HL-60 (cell line): Measurements from ENCODE around the gene ISG20L2.

Source experiments
- DNase-seq, 2 experiments: peaks; one replicate each; pipeline ENCODE4 v3.0.0-alpha.2; 2010 to 2020; ENCODE audit warnings: low read depth in 1 of 2, low spot score in 1 of 2
- H3K27ac ChIP-seq: fragments of 250-450 bp; sonication (Bioruptor Pico); replicated peaks from 2 replicates; pipeline ENCODE4 v1.5.1; 2020; ENCODE audit warnings: mild to moderate bottlenecking, moderate library complexity
- H3K27me3 ChIP-seq: fragments of 250-450 bp; sonication (Bioruptor Pico); 2 replicates; pipeline ENCODE4 v1.5.1; 2021; ENCODE audit warnings: mild to moderate bottlenecking, moderate library complexity; ENCODE audit not compliant: insufficient read depth, poor library complexity, severe bottlenecking
- H3K4me3 ChIP-seq: replicated peaks from 2 replicates; pipeline ENCODE4 v1.5.1; 2011; ENCODE audit warnings: mild to moderate bottlenecking, control low read depth, low read length; ENCODE audit not compliant: insufficient read depth
- GABPA ChIP-seq: IDR thresholded peaks from 2 replicates; pipeline ENCODE4 v1.6.1; 2012; ENCODE audit warnings: low read depth
- POLR2AphosphoS5 ChIP-seq: IDR thresholded peaks from 2 replicates; pipeline ENCODE4 v1.6.1; 2012; ENCODE audit warnings: low read depth
- REST ChIP-seq: IDR thresholded peaks from 2 replicates; pipeline ENCODE4 v1.6.1; 2012; ENCODE audit warnings: low read depth; ENCODE audit not compliant: insufficient replicate concordance
- SPI1 ChIP-seq: IDR thresholded peaks from 2 replicates; pipeline ENCODE4 v1.6.1; 2012; ENCODE audit warnings: low read depth, mild to moderate bottlenecking, borderline replicate concordance
- TF ChIP-seq, protein P1 (sequence below): IDR thresholded peaks from one replicate; pipeline ENCODE4 v1.5.1; 2011; ENCODE audit warnings: low read length, control low read depth, inconsistent platforms; ENCODE audit not compliant: insufficient read depth

Gene ISG20L2

GRCh38 chr1:156709757-156710489 is 18.6 kb downstream of the ISG20L2 start:
- no peak for DNase-seq
- H3K27me3 ChIP-seq = peaks cover 27% of the 10 kb centered on the region
- TF ChIP-seq REST (no peak), POLR2AphosphoS5 (no peak), GABPA (no peak), SPI1 (no peak)
- TF ChIP-seq, protein P1, sequence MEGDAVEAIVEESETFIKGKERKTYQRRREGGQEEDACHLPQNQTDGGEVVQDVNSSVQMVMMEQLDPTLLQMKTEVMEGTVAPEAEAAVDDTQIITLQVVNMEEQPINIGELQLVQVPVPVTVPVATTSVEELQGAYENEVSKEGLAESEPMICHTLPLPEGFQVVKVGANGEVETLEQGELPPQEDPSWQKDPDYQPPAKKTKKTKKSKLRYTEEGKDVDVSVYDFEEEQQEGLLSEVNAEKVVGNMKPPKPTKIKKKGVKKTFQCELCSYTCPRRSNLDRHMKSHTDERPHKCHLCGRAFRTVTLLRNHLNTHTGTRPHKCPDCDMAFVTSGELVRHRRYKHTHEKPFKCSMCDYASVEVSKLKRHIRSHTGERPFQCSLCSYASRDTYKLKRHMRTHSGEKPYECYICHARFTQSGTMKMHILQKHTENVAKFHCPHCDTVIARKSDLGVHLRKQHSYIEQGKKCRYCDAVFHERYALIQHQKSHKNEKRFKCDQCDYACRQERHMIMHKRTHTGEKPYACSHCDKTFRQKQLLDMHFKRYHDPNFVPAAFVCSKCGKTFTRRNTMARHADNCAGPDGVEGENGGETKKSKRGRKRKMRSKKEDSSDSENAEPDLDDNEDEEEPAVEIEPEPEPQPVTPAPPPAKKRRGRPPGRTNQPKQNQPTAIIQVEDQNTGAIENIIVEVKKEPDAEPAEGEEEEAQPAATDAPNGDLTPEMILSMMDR = no peak
- no peak overlapping the region for H3K27ac ChIP-seq
- no peak overlapping the region for H3K4me3 ChIP-seq

DNA sequence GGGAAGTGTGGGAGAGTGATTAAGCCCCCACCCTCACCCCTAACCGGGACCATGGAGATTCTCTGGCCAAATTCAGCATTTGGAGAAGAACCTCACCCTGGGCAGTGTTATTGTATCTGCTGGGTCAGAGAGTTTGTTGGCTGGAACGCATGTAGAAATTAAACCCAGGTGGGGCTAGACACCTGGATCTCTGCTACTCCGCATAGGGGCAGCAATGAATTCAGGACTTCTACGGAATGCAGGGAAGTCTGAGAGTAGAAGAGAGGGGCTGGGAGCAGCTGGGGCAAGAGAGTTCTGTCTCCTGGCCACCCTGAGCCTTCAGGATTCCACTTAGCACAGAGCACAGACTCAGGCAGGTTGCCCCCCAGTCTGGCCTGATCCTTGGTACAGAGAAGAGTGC is 19.5 kb downstream of the ISG20L2 start:
- no peak for DNase-seq
- H3K27me3 ChIP-seq = peaks cover 35% of the 10 kb centered on the region
- no peak overlapping the region for H3K27ac ChIP-seq
- TF ChIP-seq POLR2AphosphoS5 (no peak), SPI1 (no peak), REST (no peak), GABPA (no peak)
- TF ChIP-seq, protein P1 = no peak
- H3K4me3 ChIP-seq = no peak overlapping the region

- TF ChIP-seq, protein P1 = no peak
- no peak for TF ChIP-seq REST
- no peak for TF ChIP-seq POLR2AphosphoS5
- no peak for TF ChIP-seq GABPA
- no peak for TF ChIP-seq SPI1
Measured at GRCh38 chr1:156708218-156708661, 20.3 kb downstream of the ISG20L2 start.

More at GRCh38 chr1:156708218-156708661, 20.3 kb downstream of the ISG20L2 start:
- peaks cover 43% of the 10 kb centered on the region for H3K27me3 ChIP-seq
- no peak overlapping the region for H3K4me3 ChIP-seq
- H3K27ac ChIP-seq = no peak overlapping the region
- no peak for DNase-seq
